HepG2 (cell line): ENCODE measurements around the gene SEC14L5. TPM values are rescaled to one million over a fixed set of nuclear protein-coding genes. Genes with fewer than 3 reads are reported as not detected.

Experiments used
- BCL6 ChIP-seq: IDR thresholded peaks from 2 replicates; pipeline ENCODE4 v1.6.1; 2016; ENCODE audit warnings: missing genetic modification reagents, missing compliant biosample characterization
- BRD4 ChIP-seq: sonication (generic); formaldehyde crosslinking; IDR thresholded peaks from 2 replicates; pipeline ENCODE4 v1.4.0; 2020; ENCODE audit warnings: missing genetic modification reagents
- CEBPG ChIP-seq: IDR thresholded peaks from 2 replicates; pipeline ENCODE4 v1.6.1; 2016
- CEBPZ ChIP-seq: IDR thresholded peaks from 2 replicates; pipeline ENCODE4 v1.6.1; 2012; ENCODE audit warnings: low read length, improper control_type of control experiment
- ERF ChIP-seq: IDR thresholded peaks from 2 replicates; pipeline ENCODE4 v1.6.1; 2018; ENCODE audit warnings: missing biosample characterization, missing genetic modification reagents
- FOXP4 ChIP-seq: sonication (generic); formaldehyde crosslinking; IDR thresholded peaks from 2 replicates; pipeline ENCODE4 v1.4.0; 2020; ENCODE audit warnings: missing genetic modification reagents
- HDAC1 ChIP-seq: sonication (generic); formaldehyde crosslinking; IDR thresholded peaks from 2 replicates; pipeline ENCODE4 v1.5.1; 2020; ENCODE audit warnings: mild to moderate bottlenecking, missing genetic modification reagents
- KDM1A ChIP-seq: IDR thresholded peaks from 2 replicates; pipeline ENCODE4 v1.6.1; 2016; ENCODE audit warnings: missing compliant biosample characterization
- KLF13 ChIP-seq: sonication (generic); formaldehyde crosslinking; IDR thresholded peaks from 2 replicates; pipeline ENCODE4 v1.4.0; 2020; ENCODE audit warnings: mild to moderate bottlenecking, missing genetic modification reagents
- SP140L ChIP-seq: sonication (generic); formaldehyde crosslinking; IDR thresholded peaks from 2 replicates; pipeline ENCODE4 v1.4.0; 2020; ENCODE audit warnings: missing genetic modification reagents, borderline replicate concordance
- STAG1 ChIP-seq: sonication (generic); formaldehyde crosslinking; IDR thresholded peaks from 2 replicates; pipeline ENCODE4 v1.4.0; 2020; ENCODE audit warnings: missing genetic modification reagents
- TEF ChIP-seq: sonication (generic); formaldehyde crosslinking; IDR thresholded peaks from 2 replicates; pipeline ENCODE4 v1.5.0; 2020; ENCODE audit warnings: missing genetic modification reagents
- TSC22D2 ChIP-seq: sonication (generic); formaldehyde crosslinking; IDR thresholded peaks from 2 replicates; pipeline ENCODE4 v1.5.1; 2020; ENCODE audit warnings: missing genetic modification reagents, mild to moderate bottlenecking, borderline replicate concordance
- ZFY ChIP-seq: sonication (generic); formaldehyde crosslinking; IDR thresholded peaks from 2 replicates; pipeline ENCODE4 v1.4.0; 2020; ENCODE audit warnings: missing genetic modification reagents
- ZMYM3 ChIP-seq: sonication (generic); formaldehyde crosslinking; IDR thresholded peaks from 2 replicates; pipeline ENCODE4 v1.5.1; 2020; ENCODE audit warnings: mild to moderate bottlenecking, missing genetic modification reagents
- ZNF136 ChIP-seq: sonication (generic); formaldehyde crosslinking; IDR thresholded peaks from 2 replicates; pipeline ENCODE4 v1.8.1; 2022; ENCODE audit warnings: low read depth, mild to moderate bottlenecking, moderate library complexity, missing genetic modification reagents
- ZNF143 ChIP-seq: sonication (generic); formaldehyde crosslinking; IDR thresholded peaks from 2 replicates; pipeline ENCODE4 v1.4.0; 2020; ENCODE audit warnings: missing genetic modification reagents
- ZNF263 ChIP-seq: sonication (generic); formaldehyde crosslinking; IDR thresholded peaks from 2 replicates; pipeline ENCODE4 v1.4.0; 2020; ENCODE audit warnings: missing genetic modification reagents
- ZNF3 ChIP-seq: IDR thresholded peaks from 2 replicates; pipeline ENCODE4 v1.7.0; 2017; ENCODE audit warnings: inconsistent platforms
- ZNF362 ChIP-seq: sonication (generic); formaldehyde crosslinking; IDR thresholded peaks from 2 replicates; pipeline ENCODE4 v1.4.0; 2020; ENCODE audit warnings: missing genetic modification reagents, mild to moderate bottlenecking, borderline replicate concordance
- ZNF562 ChIP-seq: sonication (generic); formaldehyde crosslinking; IDR thresholded peaks from 2 replicates; pipeline ENCODE4 v1.8.0; 2022; ENCODE audit warnings: missing genetic modification reagents, borderline replicate concordance
- ZNF576 ChIP-seq: sonication (generic); formaldehyde crosslinking; IDR thresholded peaks from 2 replicates; pipeline ENCODE4 v1.4.0; 2020; ENCODE audit warnings: mild to moderate bottlenecking, missing genetic modification reagents
- ZNF724P ChIP-seq: sonication (generic); formaldehyde crosslinking; IDR thresholded peaks from 2 replicates; pipeline ENCODE4 v1.8.0; 2022; ENCODE audit warnings: missing genetic modification reagents, borderline replicate concordance
- ZNF75D ChIP-seq: sonication (generic); formaldehyde crosslinking; IDR thresholded peaks from 2 replicates; pipeline ENCODE4 v1.8.1; 2023; ENCODE audit warnings: missing genetic modification reagents, mild to moderate bottlenecking, borderline replicate concordance
- ZSCAN20 ChIP-seq: sonication (generic); formaldehyde crosslinking; IDR thresholded peaks from 2 replicates; pipeline ENCODE4 v1.4.0; 2020; ENCODE audit warnings: missing genetic modification reagents, mild to moderate bottlenecking, borderline replicate concordance
- polyA plus RNA-seq, 8 experiments: library from polyadenylated mRNA; depleted of rRNA in 3 of 8; stranded (reverse) in 7 of 8; unstranded in 1 of 8; fragments of >200 nt; fragmentation: Illumina TruSeq in 4 of 8; extraction: Trizol in 4 of 8; gene quantifications; 2 replicates each; pipeline versions ENCODE4 v1.2.1 to v1.2.3, GENCODE V29; 2011 to 2016; ENCODE audit warnings: low read depth in 4 of 8, missing spikeins in 1 of 8, mixed read lengths in 1 of 8; ENCODE audit not compliant: insufficient read depth in 1 of 8
- total RNA-seq, 5 experiments: library from RNA; depleted of rRNA; stranded (reverse); fragments of >200 nt; fragmentation: Illumina TruSeq; extraction: Trizol; gene quantifications; 2 replicates each; pipeline ENCODE4 v1.2.3, GENCODE V29; 2016; ENCODE audit warnings: low read depth in 1 of 5

SEC14L5 gene
- total and polyA plus RNA-seq, 2 of the 13 experiments (the other 11 are each of a cell fraction or from before 2014, with no cell fraction given), result 0.40 to 0.42 TPM

- no peak for TF ChIP-seq SP140L (CRISPR knock-in tag)
- TF ChIP-seq KLF13 (CRISPR knock-in tag), result no peak
- TF ChIP-seq ZNF263, result peak; percentile 97
- peak; percentile 64 for TF ChIP-seq ZNF362 (CRISPR knock-in tag)
- TF ChIP-seq HDAC1 (CRISPR knock-in tag), result no peak
- no peak for TF ChIP-seq CEBPZ
- no peak for TF ChIP-seq ERF (CRISPR knock-in tag)
- TF ChIP-seq BRD4, result no peak
- TF ChIP-seq ZNF3, result peak; percentile 81
- no peak for TF ChIP-seq ZNF136 (CRISPR knock-in tag)
- TF ChIP-seq ZNF75D (CRISPR knock-in tag), result no peak
- no peak for TF ChIP-seq ZNF562 (CRISPR knock-in tag)
- TF ChIP-seq STAG1 (CRISPR knock-in tag), result no peak
- TF ChIP-seq ZFY (CRISPR knock-in tag), result no peak
- no peak for TF ChIP-seq ZNF576 (CRISPR knock-in tag)
- no peak for TF ChIP-seq FOXP4 (CRISPR knock-in tag)
- no peak for TF ChIP-seq TSC22D2 (CRISPR knock-in tag)
- no peak for TF ChIP-seq TEF
- no peak for TF ChIP-seq ZNF143
- TF ChIP-seq ZMYM3 (CRISPR knock-in tag), result peak; percentile 93
- no peak for TF ChIP-seq ZSCAN20 (CRISPR knock-in tag)
- TF ChIP-seq CEBPG (CRISPR knock-in tag), result peak; percentile 74
- TF ChIP-seq BCL6 (CRISPR knock-in tag), result no peak
- 0 out of 2 replicates have a peak, but pooled peaks have one; percentile 16 for TF ChIP-seq KDM1A (CRISPR knock-in tag)
- TF ChIP-seq ZNF724P (CRISPR knock-in tag), result no peak
Measured at GRCh38 chr16:5001571-5001970, 43.4 kb downstream of the SEC14L5 start (continued).
